ENCODE data around the gene SULT4A1.

Gene SULT4A1

GRCh38 chr22:43859621-43860020 is 2.7 kb downstream of the SULT4A1 start:
- Histone ChIP-seq H3K9ac (ENCODE audit: low read depth, low read length) (no peak overlapping the region), H3K4me1 (ENCODE audit: insufficient read depth, low read length) (no peaks in the 10 kb centered on the region), H3K4me3 (ENCODE audit: low read depth in 1 of 2, low read length in 2 of 2) (no peak overlapping the region), H3K36me3 (ENCODE audit: insufficient read depth, low read length) (no peaks in the 10 kb centered on the region), H3K9me3 (ENCODE audit: insufficient read depth, low read length, severe bottlenecking) (peaks cover 2% of the 10 kb centered on the region), H3K27me3 (ENCODE audit: insufficient read depth, low read length, poor library complexity) (no peaks in the 10 kb centered on the region), H2AFZ (ENCODE audit: low read depth, low read length) (no peak overlapping the region), H4K20me1 (ENCODE audit: insufficient read depth, low read length) (0 out of 2 replicates have a peak, but pooled peaks cover 4% of the 10 kb centered on the region), H3K79me2 (ENCODE audit: insufficient read depth, low read length) (no peaks in the 10 kb centered on the region), H3K4me2 (ENCODE audit: insufficient read depth, low read length) (no peak overlapping the region), H3K27ac (ENCODE audit: low read length) (no peak overlapping the region)
- DNase-seq (no peak), ATAC-seq (ENCODE audit: insufficient read depth, low read depth) (no peak)
- TF ChIP-seq, protein P1, sequence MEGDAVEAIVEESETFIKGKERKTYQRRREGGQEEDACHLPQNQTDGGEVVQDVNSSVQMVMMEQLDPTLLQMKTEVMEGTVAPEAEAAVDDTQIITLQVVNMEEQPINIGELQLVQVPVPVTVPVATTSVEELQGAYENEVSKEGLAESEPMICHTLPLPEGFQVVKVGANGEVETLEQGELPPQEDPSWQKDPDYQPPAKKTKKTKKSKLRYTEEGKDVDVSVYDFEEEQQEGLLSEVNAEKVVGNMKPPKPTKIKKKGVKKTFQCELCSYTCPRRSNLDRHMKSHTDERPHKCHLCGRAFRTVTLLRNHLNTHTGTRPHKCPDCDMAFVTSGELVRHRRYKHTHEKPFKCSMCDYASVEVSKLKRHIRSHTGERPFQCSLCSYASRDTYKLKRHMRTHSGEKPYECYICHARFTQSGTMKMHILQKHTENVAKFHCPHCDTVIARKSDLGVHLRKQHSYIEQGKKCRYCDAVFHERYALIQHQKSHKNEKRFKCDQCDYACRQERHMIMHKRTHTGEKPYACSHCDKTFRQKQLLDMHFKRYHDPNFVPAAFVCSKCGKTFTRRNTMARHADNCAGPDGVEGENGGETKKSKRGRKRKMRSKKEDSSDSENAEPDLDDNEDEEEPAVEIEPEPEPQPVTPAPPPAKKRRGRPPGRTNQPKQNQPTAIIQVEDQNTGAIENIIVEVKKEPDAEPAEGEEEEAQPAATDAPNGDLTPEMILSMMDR (IDR thresholded peaks at IDR 0.05; ENCODE audit: borderline replicate concordance, extremely low read depth, low read length, poor library complexity, severe bottlenecking) = no peak
- no peak for TF ChIP-seq EZH2 (IDR thresholded peaks at IDR 0.05; ENCODE audit: borderline replicate concordance, low read depth, low read length, severe bottlenecking)

DNA sequence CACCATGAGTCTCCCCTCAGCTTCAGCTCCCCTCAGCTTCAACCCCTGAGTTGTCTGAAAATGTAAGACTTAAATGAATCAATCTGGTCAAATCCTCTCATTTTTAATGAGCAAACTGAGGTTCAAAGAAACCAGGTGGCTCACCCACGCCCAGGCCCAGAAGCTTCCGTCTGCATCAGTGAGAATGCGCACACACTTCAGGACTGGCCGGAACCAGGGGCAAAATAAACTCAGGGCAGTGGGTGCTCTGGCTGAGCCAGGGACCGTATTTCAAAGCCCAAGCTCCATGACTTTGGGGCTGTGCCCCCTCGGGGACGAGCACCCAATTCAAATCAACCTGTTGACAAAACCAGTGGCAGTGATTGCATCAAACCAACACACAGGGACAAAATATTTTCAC is 3.1 kb downstream of the SULT4A1 start:
- no peak for DNase-seq

DNA sequence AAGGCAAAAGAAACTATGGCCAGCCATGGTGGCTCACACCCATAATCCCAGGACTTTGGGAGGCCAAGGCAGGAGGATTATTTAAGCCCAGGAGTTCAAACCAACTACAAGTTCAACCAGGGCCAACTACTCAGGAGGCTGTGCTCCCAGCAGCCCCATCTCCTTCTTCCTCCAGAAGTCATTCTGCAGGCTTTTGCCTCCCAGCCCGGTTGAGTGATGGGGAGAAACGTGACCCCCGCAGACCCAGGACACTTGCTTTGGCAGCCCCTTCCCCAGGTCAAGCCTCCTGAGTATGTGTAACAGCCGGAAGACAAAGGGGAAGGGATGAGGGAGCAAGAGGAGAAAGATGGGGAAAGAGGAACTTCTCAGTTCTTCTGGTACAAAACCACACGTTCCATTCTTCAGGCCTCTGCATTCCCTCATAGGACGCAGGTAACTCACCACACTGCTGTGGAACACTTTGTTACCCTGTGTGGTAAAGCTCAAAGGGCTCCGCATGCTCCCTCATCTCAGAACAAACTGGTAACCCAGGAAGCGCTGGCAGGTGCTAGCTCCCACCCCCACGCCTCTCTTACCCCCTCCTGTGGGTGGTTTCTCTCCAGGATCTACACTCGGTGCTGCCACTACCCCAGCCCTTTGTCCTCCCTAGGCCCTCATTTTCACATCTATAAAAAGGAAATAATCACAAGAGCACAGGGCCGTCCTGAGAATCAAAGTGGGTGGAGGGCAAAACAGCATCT is 4.0 kb downstream of the SULT4A1 start:
- H4K20me1 ChIP-seq (ENCODE audit: insufficient read depth, low read length) = 0 out of 2 replicates have a peak, but pooled peaks cover 4% of the 10 kb centered on the region
- ATAC-seq (ENCODE audit: insufficient read depth, low read depth) (no peak), DNase-seq (no peak)
- H3K9me3 ChIP-seq (ENCODE audit: insufficient read depth, low read length, severe bottlenecking) = peaks cover 2% of the 10 kb centered on the region
- H3K27ac ChIP-seq (ENCODE audit: low read length) = no peak overlapping the region
- no peak overlapping the region for H3K9ac ChIP-seq (ENCODE audit: low read depth, low read length)
- H3K4me2 ChIP-seq (ENCODE audit: insufficient read depth, low read length) = no peak overlapping the region
- no peak overlapping the region for H2AFZ ChIP-seq (ENCODE audit: low read depth, low read length)
- TF ChIP-seq EZH2 (IDR thresholded peaks at IDR 0.05; ENCODE audit: borderline replicate concordance, low read depth, low read length, severe bottlenecking) = no peak
- TF ChIP-seq, protein P1 (IDR thresholded peaks at IDR 0.05; ENCODE audit: borderline replicate concordance, extremely low read depth, low read length, poor library complexity, severe bottlenecking) = no peak
- H3K4me3 ChIP-seq (ENCODE audit: low read depth in 1 of 2, low read length in 2 of 2) = no peak overlapping the region
- no peaks in the 10 kb centered on the region for H3K27me3 ChIP-seq (ENCODE audit: insufficient read depth, low read length, poor library complexity)
- no peaks in the 10 kb centered on the region for H3K4me1 ChIP-seq (ENCODE audit: insufficient read depth, low read length)
- no peaks in the 10 kb centered on the region for H3K36me3 ChIP-seq (ENCODE audit: insufficient read depth, low read length)
- H3K79me2 ChIP-seq (ENCODE audit: insufficient read depth, low read length) = no peaks in the 10 kb centered on the region

More for the DNA sequence above, 3.1 kb downstream of the SULT4A1 start:
- TF ChIP-seq, protein P1 (IDR thresholded peaks at IDR 0.05; ENCODE audit: borderline replicate concordance, extremely low read depth, low read length, poor library complexity, severe bottlenecking) = no peak
- no peak for TF ChIP-seq EZH2 (IDR thresholded peaks at IDR 0.05; ENCODE audit: borderline replicate concordance, low read depth, low read length, severe bottlenecking)
- Histone ChIP-seq H3K9me3 (ENCODE audit: insufficient read depth, low read length, severe bottlenecking) (peaks cover 2% of the 10 kb centered on the region), H3K79me2 (ENCODE audit: insufficient read depth, low read length) (no peaks in the 10 kb centered on the region), H3K4me1 (ENCODE audit: insufficient read depth, low read length) (no peaks in the 10 kb centered on the region), H3K27ac (ENCODE audit: low read length) (no peak overlapping the region), H4K20me1 (ENCODE audit: insufficient read depth, low read length) (0 out of 2 replicates have a peak, but pooled peaks cover 4% of the 10 kb centered on the region), H3K36me3 (ENCODE audit: insufficient read depth, low read length) (no peaks in the 10 kb centered on the region), H3K4me3 (ENCODE audit: low read depth in 1 of 2, low read length in 2 of 2) (no peak overlapping the region), H3K4me2 (ENCODE audit: insufficient read depth, low read length) (no peak overlapping the region), H3K9ac (ENCODE audit: low read depth, low read length) (no peak overlapping the region), H2AFZ (ENCODE audit: low read depth, low read length) (no peak overlapping the region), H3K27me3 (ENCODE audit: insufficient read depth, low read length, poor library complexity) (no peaks in the 10 kb centered on the region)
- ATAC-seq (ENCODE audit: insufficient read depth, low read depth) = no peak

Measured in DND-41 (cell line).